Stimulated activated CD4-positive, alpha-beta T cell treated with anti-CD3 and anti-CD28 coated beads, Interleukin-4, amount 100 ng/mL, for 4 hours (primary cell): ENCODE measurements around the gene EYA4.

Experiments
- DNase-seq, 2 experiments: peaks; one replicate each; pipeline ENCODE4 v3.0.0-alpha.2; 2020

Gene EYA4

GRCh38 chr6:133410638-133411435 lies 169.7 kb downstream of the EYA4 start:
- DNase-seq, result no peak

GRCh38 chr6:133411757-133412156 lies 170.6 kb downstream of the EYA4 start:
- DNase-seq, result no peak

GRCh38 chr6:133415262-133415661 lies 174.1 kb downstream of the EYA4 start:
- DNase-seq, result no peak

- DNase-seq, result no peak
Measured at GRCh38 chr6:133418108-133418507, 177.0 kb downstream of the EYA4 start.

- no peak for DNase-seq
Measured at GRCh38 chr6:133423242-133423641, 182.1 kb downstream of the EYA4 start.

GRCh38 chr6:133424359-133424758 lies 183.2 kb downstream of the EYA4 start:
- no peak for DNase-seq

- no peak for DNase-seq
Measured at GRCh38 chr6:133426038-133426437, 184.9 kb downstream of the EYA4 start.

GRCh38 chr6:133428295-133428694 lies 187.1 kb downstream of the EYA4 start:
- DNase-seq, result no peak

- no peak for DNase-seq
Measured at GRCh38 chr6:133430530-133430929, 189.4 kb downstream of the EYA4 start.

GRCh38 chr6:133431031-133431430 lies 189.9 kb downstream of the EYA4 start:
- no peak for DNase-seq

GRCh38 chr6:133432021-133432989 lies 191.1 kb downstream of the EYA4 start:
- DNase-seq, result no peak

GRCh38 chr6:133435065-133435728 lies 194.0 kb downstream of the EYA4 start:
- DNase-seq, result no peak

GRCh38 chr6:133436652-133437051 lies 195.5 kb downstream of the EYA4 start:
- DNase-seq, result no peak

- no peak for DNase-seq
Measured at GRCh38 chr6:133441491-133441890, 200.3 kb downstream of the EYA4 start.

GRCh38 chr6:133446789-133447188 lies 205.6 kb downstream of the EYA4 start:
- DNase-seq, result no peak

GRCh38 chr6:133447924-133448323 lies 206.8 kb downstream of the EYA4 start:
- DNase-seq, result no peak

- DNase-seq, result no peak
Measured at GRCh38 chr6:133456439-133456838, 215.3 kb downstream of the EYA4 start.

GRCh38 chr6:133456944-133457343 lies 215.8 kb downstream of the EYA4 start:
- no peak for DNase-seq

GRCh38 chr6:133460101-133460500 lies 218.9 kb downstream of the EYA4 start:
- no peak for DNase-seq

GRCh38 chr6:133463790-133464189 lies 222.6 kb downstream of the EYA4 start:
- no peak for DNase-seq

GRCh38 chr6:133466680-133467079 lies 225.5 kb downstream of the EYA4 start:
- DNase-seq, result no peak

GRCh38 chr6:133467231-133467981 lies 226.2 kb downstream of the EYA4 start:
- DNase-seq, result no peak

- no peak for DNase-seq
Measured at GRCh38 chr6:133467982-133468380, 226.8 kb downstream of the EYA4 start.
